Astrocyte (in vitro differentiated cells and primary cell): ENCODE data around the gene SNX13. TPM values are rescaled to one million over a fixed set of nuclear protein-coding genes. Genes with fewer than 3 reads are reported as not detected.

Experiments
- DNase-seq: peaks from one replicate; pipeline ENCODE4 v3.0.0-alpha.2; 2010; ENCODE audit warnings: low read depth
- FAIRE-seq: peaks from 2 replicates; lab custom pipeline; 2011; peaks lifted over from hg19 to GRCh38; lab: Jason Lieb, UNC
- H2AFZ ChIP-seq: 2 replicates; pipeline ENCODE4 v1.6.0; 2012; ENCODE audit warnings: low read depth, low read length, inconsistent platforms
- H3K27ac ChIP-seq: 2 replicates; pipeline ENCODE4 v1.5.1; 2011; ENCODE audit warnings: low read depth, low read length, inconsistent platforms
- H3K27me3 ChIP-seq: 2 replicates; pipeline ENCODE4 v1.6.0; 2011; ENCODE audit warnings: low read length, inconsistent platforms; ENCODE audit not compliant: insufficient read depth
- H3K36me3 ChIP-seq: 2 replicates; pipeline ENCODE4 v1.5.1; 2011; ENCODE audit warnings: low read length, inconsistent platforms; ENCODE audit not compliant: insufficient read depth
- H3K4me1 ChIP-seq: 2 replicates; pipeline ENCODE4 v1.5.1; 2011; ENCODE audit warnings: low read length, inconsistent platforms; ENCODE audit not compliant: insufficient read depth
- H3K4me2 ChIP-seq: 2 replicates; pipeline ENCODE4 v1.6.0; 2012; ENCODE audit warnings: low read length, inconsistent platforms
- H3K4me3 ChIP-seq: 2 replicates; pipeline ENCODE4 v1.5.1; 2011; ENCODE audit warnings: low read depth, mild to moderate bottlenecking, low read length, inconsistent platforms; ENCODE audit not compliant: insufficient read depth
- H3K79me2 ChIP-seq: 2 replicates; pipeline ENCODE4 v1.6.0; 2012; ENCODE audit warnings: mild to moderate bottlenecking, low read length, inconsistent platforms; ENCODE audit not compliant: insufficient read depth
- H3K9ac ChIP-seq: 2 replicates; pipeline ENCODE4 v1.6.0; 2012; ENCODE audit warnings: mild to moderate bottlenecking, low read length, inconsistent platforms
- H3K9me3 ChIP-seq: 2 replicates; pipeline ENCODE4 v1.5.1; 2012; ENCODE audit warnings: low read depth, mild to moderate bottlenecking, low read length, inconsistent platforms; ENCODE audit not compliant: insufficient read depth
- H4K20me1 ChIP-seq: 2 replicates; pipeline ENCODE4 v1.6.0; 2012; ENCODE audit warnings: low read length, inconsistent platforms; ENCODE audit not compliant: insufficient read depth
- H3K27ac Mint-ChIP-seq: one replicate; pipeline ENCODE4 v1.8.0; 2021; ENCODE audit warnings: mild to moderate bottlenecking, mixed read lengths; ENCODE audit not compliant: unreplicated experiment
- H3K27me3 Mint-ChIP-seq: one replicate; pipeline ENCODE4 v1.8.0; 2021; ENCODE audit warnings: low read depth, mixed read lengths; ENCODE audit not compliant: unreplicated experiment
- H3K36me3 Mint-ChIP-seq: one replicate; pipeline ENCODE4 v1.8.0; 2021; ENCODE audit warnings: low read depth, mixed read lengths; ENCODE audit not compliant: unreplicated experiment
- H3K4me1 Mint-ChIP-seq: one replicate; pipeline ENCODE4 v1.8.0; 2021; ENCODE audit warnings: low read depth, mixed read lengths; ENCODE audit not compliant: unreplicated experiment
- H3K4me3 Mint-ChIP-seq: one replicate; pipeline ENCODE4 v1.8.0; 2021; ENCODE audit warnings: mild to moderate bottlenecking, moderate library complexity, mixed read lengths; ENCODE audit not compliant: unreplicated experiment
- H3K9me3 Mint-ChIP-seq: one replicate; pipeline ENCODE4 v1.8.0; 2021; ENCODE audit warnings: mild to moderate bottlenecking, mixed read lengths; ENCODE audit not compliant: unreplicated experiment
- EZH2 ChIP-seq: IDR thresholded peaks from 2 replicates; pipeline ENCODE4 v1.6.1; 2012; ENCODE audit warnings: mild to moderate bottlenecking, low read length, inconsistent platforms; ENCODE audit not compliant: insufficient read depth
- total RNA-seq: library from RNA; stranded (reverse); gene quantifications from 2 replicates; pipeline ENCODE4 v1.2.1, GENCODE V29; 2021
- TF ChIP-seq, protein P1 (sequence below): IDR thresholded peaks from 2 replicates; pipeline ENCODE4 v1.5.1; 2011; ENCODE audit warnings: low read depth, mild to moderate bottlenecking, inconsistent platforms, low read length, moderate library complexity; ENCODE audit not compliant: insufficient read depth

Gene SNX13
- total RNA-seq, 1 donor from 2014 or later: 32.9 TPM

DNA sequence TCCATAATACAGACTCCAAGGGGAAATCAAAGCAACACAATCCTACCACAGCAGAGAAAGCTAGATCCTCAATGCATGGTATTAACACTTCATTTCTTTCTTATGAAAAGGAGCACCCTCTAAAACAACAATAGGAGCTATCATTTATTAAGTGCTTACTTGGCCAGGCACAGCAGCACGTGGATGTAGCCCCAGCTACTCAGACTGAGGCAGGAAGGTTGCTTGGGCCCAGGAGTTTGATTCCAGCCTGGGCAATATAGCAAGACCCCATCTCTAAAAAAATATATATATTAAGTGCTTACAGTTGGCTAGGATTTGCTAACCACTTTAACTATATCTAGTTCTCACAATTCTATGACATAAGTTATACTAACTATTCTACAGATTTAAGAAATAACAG lies 12.2 kb downstream of the SNX13 start:
- FAIRE-seq (no peak), DNase-seq (no peak)
- Histone ChIP-seq H3K36me3 (no peaks in the 10 kb centered on the region), H3K27me3 (no peaks in the 10 kb centered on the region), H2AFZ (no peak overlapping the region), H3K4me3 (no peak overlapping the region), H3K9ac (no peak overlapping the region), H3K4me1 (no peaks in the 10 kb centered on the region), H3K79me2 (peaks cover 98% of the 10 kb centered on the region), H3K27ac (no peak overlapping the region), H3K4me2 (no peak overlapping the region), H3K9me3 (no peaks in the 10 kb centered on the region), H4K20me1 (peaks cover 80% of the 10 kb centered on the region)
- TF ChIP-seq EZH2: no peak
- TF ChIP-seq, protein P1, sequence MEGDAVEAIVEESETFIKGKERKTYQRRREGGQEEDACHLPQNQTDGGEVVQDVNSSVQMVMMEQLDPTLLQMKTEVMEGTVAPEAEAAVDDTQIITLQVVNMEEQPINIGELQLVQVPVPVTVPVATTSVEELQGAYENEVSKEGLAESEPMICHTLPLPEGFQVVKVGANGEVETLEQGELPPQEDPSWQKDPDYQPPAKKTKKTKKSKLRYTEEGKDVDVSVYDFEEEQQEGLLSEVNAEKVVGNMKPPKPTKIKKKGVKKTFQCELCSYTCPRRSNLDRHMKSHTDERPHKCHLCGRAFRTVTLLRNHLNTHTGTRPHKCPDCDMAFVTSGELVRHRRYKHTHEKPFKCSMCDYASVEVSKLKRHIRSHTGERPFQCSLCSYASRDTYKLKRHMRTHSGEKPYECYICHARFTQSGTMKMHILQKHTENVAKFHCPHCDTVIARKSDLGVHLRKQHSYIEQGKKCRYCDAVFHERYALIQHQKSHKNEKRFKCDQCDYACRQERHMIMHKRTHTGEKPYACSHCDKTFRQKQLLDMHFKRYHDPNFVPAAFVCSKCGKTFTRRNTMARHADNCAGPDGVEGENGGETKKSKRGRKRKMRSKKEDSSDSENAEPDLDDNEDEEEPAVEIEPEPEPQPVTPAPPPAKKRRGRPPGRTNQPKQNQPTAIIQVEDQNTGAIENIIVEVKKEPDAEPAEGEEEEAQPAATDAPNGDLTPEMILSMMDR: no peak
- Mint-ChIP-seq H3K4me3 (no peak overlapping the region), H3K36me3 (no peaks in the 10 kb centered on the region), H3K27ac (no peak overlapping the region), H3K9me3 (no peaks in the 10 kb centered on the region), H3K4me1 (peaks cover 10% of the 10 kb centered on the region), H3K27me3 (no peaks in the 10 kb centered on the region)

DNA sequence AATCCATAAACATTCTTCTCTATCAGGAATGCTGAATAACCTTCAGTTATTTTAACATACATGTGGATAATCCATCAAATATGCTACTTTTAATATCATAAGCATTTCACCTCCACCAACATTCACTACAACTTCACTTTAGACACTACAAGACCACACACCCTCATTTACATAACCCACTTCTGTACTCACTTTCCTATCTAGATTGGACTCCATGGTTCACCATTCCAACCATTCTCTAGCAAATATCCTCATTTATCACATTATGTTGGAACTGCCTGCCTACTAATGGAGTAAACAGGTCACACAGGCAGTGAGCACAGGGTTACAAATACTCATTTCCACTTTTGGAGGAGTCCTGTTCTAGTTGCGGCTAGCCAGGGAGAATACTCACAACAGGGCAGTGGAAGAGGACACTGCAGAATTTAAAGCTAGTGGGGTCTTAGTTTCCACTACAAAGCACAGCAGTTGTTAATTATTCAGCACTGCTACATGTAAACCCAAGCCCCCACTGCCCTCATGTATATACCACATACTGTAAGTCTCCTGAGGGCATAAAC lies 18.4 kb downstream of the SNX13 start:
- Histone ChIP-seq H3K9ac (no peak overlapping the region), H3K27ac (no peak overlapping the region), H3K27me3 (no peaks in the 10 kb centered on the region), H3K79me2 (peaks cover 99% of the 10 kb centered on the region), H4K20me1 (peaks cover 82% of the 10 kb centered on the region), H3K9me3 (no peaks in the 10 kb centered on the region), H3K36me3 (no peaks in the 10 kb centered on the region), H3K4me3 (no peak overlapping the region), H3K4me1 (no peaks in the 10 kb centered on the region), H3K4me2 (no peak overlapping the region), H2AFZ (no peak overlapping the region)
- Mint-ChIP-seq H3K4me3 (no peak overlapping the region), H3K9me3 (no peaks in the 10 kb centered on the region), H3K27me3 (no peaks in the 10 kb centered on the region), H3K36me3 (no peaks in the 10 kb centered on the region), H3K4me1 (peaks cover 10% of the 10 kb centered on the region), H3K27ac (no peak overlapping the region)
- no peak for TF ChIP-seq EZH2
- TF ChIP-seq, protein P1: no peak
- peak; percentile 46 for DNase-seq
- FAIRE-seq: no peak

DNA sequence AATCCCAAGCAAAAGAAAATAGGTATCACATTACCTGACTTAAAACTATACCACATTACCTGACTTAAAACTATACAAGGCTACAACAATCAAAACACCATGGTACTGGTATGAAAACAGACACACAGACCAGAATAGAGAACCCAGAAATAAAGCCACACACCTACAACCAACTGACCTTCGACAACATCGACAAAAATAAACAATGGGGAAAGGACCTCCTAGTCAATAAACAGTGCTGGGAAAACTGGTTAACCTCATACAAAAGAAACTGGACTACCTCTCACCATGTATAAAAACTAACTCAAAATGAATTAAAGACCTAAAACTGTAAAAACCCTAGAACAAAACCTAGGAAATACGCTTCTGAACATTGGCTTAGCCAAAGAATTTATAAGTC lies 22.5 kb downstream of the SNX13 start:
- DNase-seq (no peak), FAIRE-seq (no peak)
- Mint-ChIP-seq H3K9me3 (no peaks in the 10 kb centered on the region), H3K27me3 (no peaks in the 10 kb centered on the region), H3K36me3 (no peaks in the 10 kb centered on the region), H3K4me1 (peaks cover 7% of the 10 kb centered on the region), H3K27ac (no peak overlapping the region), H3K4me3 (no peak overlapping the region)
- Histone ChIP-seq H3K4me1 (no peaks in the 10 kb centered on the region), H3K9me3 (no peaks in the 10 kb centered on the region), H3K27ac (no peak overlapping the region), H3K27me3 (no peaks in the 10 kb centered on the region), H3K4me3 (no peak overlapping the region), H4K20me1 (peaks cover 86% of the 10 kb centered on the region), H3K9ac (no peak overlapping the region), H2AFZ (no peak overlapping the region), H3K36me3 (no peaks in the 10 kb centered on the region), H3K4me2 (no peak overlapping the region), H3K79me2 (peaks cover 100% of the 10 kb centered on the region)
- TF ChIP-seq, protein P1: no peak
- TF ChIP-seq EZH2: no peak
